T-helper 2 cell treated with Interferon-gamma antibody and Interleukin-4, amounts not matched to agents 5 μg/mL and 100 μg/mL, for 36 hours (primary cell): Measurements from ENCODE around the gene SLC9A9.

ENCODE experiments used
- DNase-seq: peaks from one replicate; pipeline ENCODE4 v3.0.0; 2021; ENCODE audit warnings: low spot score
- H3K27ac Mint-ChIP-seq: one replicate; pipeline ENCODE4 v1.8.0; 2021; ENCODE audit warnings: mild to moderate bottlenecking, mixed read lengths
- H3K27me3 Mint-ChIP-seq: one replicate; pipeline ENCODE4 v1.8.0; 2021; ENCODE audit warnings: low read depth, mixed read lengths
- H3K36me3 Mint-ChIP-seq: one replicate; pipeline ENCODE4 v1.8.0; 2021; ENCODE audit warnings: low read depth, mixed read lengths
- H3K4me1 Mint-ChIP-seq: one replicate; pipeline ENCODE4 v1.8.0; 2021; ENCODE audit warnings: low read depth, mixed read lengths
- H3K4me3 Mint-ChIP-seq: one replicate; pipeline ENCODE4 v1.8.0; 2022; ENCODE audit warnings: mild to moderate bottlenecking, moderate library complexity, mixed read lengths
- H3K9me3 Mint-ChIP-seq: one replicate; pipeline ENCODE4 v1.8.0; 2021; ENCODE audit warnings: mixed read lengths

SLC9A9 gene

GRCh38 chr3:143640774-143641173 is 207.5 kb downstream of the SLC9A9 start:
- no peaks in the 10 kb centered on the region for H3K4me1 Mint-ChIP-seq
- H3K27me3 Mint-ChIP-seq = no peaks in the 10 kb centered on the region
- peaks cover 2% of the 10 kb centered on the region for H3K36me3 Mint-ChIP-seq
- H3K4me3 Mint-ChIP-seq = no peak overlapping the region
- no peak overlapping the region for H3K27ac Mint-ChIP-seq
- peaks cover 14% of the 10 kb centered on the region for H3K9me3 Mint-ChIP-seq
- no peak for DNase-seq

GRCh38 chr3:143637133-143637532 is 211.1 kb downstream of the SLC9A9 start:
- Mint-ChIP-seq H3K4me3 (no peak overlapping the region), H3K27me3 (no peaks in the 10 kb centered on the region), H3K9me3 (peaks cover 14% of the 10 kb centered on the region), H3K36me3 (peaks cover 2% of the 10 kb centered on the region), H3K4me1 (no peaks in the 10 kb centered on the region), H3K27ac (no peak overlapping the region)
- DNase-seq = no peak

GRCh38 chr3:143634991-143635390 is 213.3 kb downstream of the SLC9A9 start:
- Mint-ChIP-seq H3K4me1 (no peaks in the 10 kb centered on the region), H3K36me3 (peaks cover 2% of the 10 kb centered on the region), H3K27ac (no peak overlapping the region), H3K27me3 (no peaks in the 10 kb centered on the region), H3K4me3 (no peak overlapping the region), H3K9me3 (peaks cover 14% of the 10 kb centered on the region)
- DNase-seq = no peak

- Mint-ChIP-seq H3K27me3 (no peaks in the 10 kb centered on the region), H3K27ac (no peak overlapping the region), H3K36me3 (peaks cover 2% of the 10 kb centered on the region), H3K9me3 (peaks cover 14% of the 10 kb centered on the region), H3K4me1 (no peaks in the 10 kb centered on the region), H3K4me3 (no peak overlapping the region)
- no peak for DNase-seq
Measured at GRCh38 chr3:143634427-143634826, 213.8 kb downstream of the SLC9A9 start.

DNA sequence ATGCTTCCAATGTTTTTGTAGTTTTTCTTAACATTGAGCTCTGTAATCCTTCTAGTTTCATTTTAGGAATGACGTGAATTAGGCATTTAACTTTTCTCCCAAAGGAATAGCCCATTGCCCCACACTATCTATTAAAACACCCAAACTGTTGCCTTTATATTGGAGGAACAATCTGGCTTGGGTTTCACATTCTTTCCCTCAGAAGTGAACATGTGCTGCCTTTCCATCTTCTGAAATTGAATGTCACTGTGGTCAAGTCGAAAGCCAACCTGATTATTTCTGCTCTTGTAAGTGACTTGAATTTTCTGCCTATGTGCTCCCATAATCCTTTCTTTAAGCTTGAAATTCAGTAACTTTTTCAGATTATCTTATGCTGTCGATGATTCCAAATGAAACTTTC is 214.5 kb downstream of the SLC9A9 start:
- H3K4me3 Mint-ChIP-seq = no peak overlapping the region
- no peak overlapping the region for H3K27ac Mint-ChIP-seq
- no peaks in the 10 kb centered on the region for H3K27me3 Mint-ChIP-seq
- no peak for DNase-seq
- no peaks in the 10 kb centered on the region for H3K4me1 Mint-ChIP-seq
- peaks cover 2% of the 10 kb centered on the region for H3K36me3 Mint-ChIP-seq
- H3K9me3 Mint-ChIP-seq = peaks cover 14% of the 10 kb centered on the region

GRCh38 chr3:143629726-143630125 is 218.5 kb downstream of the SLC9A9 start:
- Mint-ChIP-seq H3K36me3 (no peaks in the 10 kb centered on the region), H3K27me3 (no peaks in the 10 kb centered on the region), H3K27ac (no peak overlapping the region), H3K4me1 (no peaks in the 10 kb centered on the region), H3K9me3 (no peaks in the 10 kb centered on the region), H3K4me3 (no peak overlapping the region)
- DNase-seq = no peak

DNA sequence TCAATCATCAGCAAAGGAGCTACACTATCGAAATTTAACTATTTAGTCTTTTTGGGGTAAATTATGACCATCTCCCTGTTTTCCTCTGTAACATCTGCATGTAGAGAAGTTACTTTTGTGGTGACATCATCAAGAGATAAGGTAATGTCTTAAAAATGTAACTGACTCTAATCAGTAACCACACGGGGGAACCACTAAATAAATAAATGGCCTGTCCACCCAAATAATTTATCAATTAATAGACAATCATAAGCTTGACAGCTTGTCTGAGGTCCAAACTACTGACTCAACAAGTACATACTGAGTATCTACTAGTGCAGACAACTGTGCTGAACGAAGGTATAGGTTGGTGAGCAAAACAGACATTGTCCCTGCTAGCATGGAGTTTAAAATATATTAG is 219.3 kb downstream of the SLC9A9 start:
- Mint-ChIP-seq H3K4me1 (no peaks in the 10 kb centered on the region), H3K27me3 (no peaks in the 10 kb centered on the region), H3K36me3 (no peaks in the 10 kb centered on the region), H3K4me3 (no peak overlapping the region), H3K9me3 (no peaks in the 10 kb centered on the region), H3K27ac (no peak overlapping the region)
- no peak for DNase-seq

GRCh38 chr3:143627336-143627735 is 220.9 kb downstream of the SLC9A9 start:
- H3K27ac Mint-ChIP-seq = no peak overlapping the region
- DNase-seq = peak; percentile 50
- no peaks in the 10 kb centered on the region for H3K36me3 Mint-ChIP-seq
- H3K4me3 Mint-ChIP-seq = no peak overlapping the region
- H3K27me3 Mint-ChIP-seq = peaks cover 2% of the 10 kb centered on the region
- no peaks in the 10 kb centered on the region for H3K9me3 Mint-ChIP-seq
- H3K4me1 Mint-ChIP-seq = no peaks in the 10 kb centered on the region

GRCh38 chr3:143619231-143619630 is 229.0 kb downstream of the SLC9A9 start:
- Mint-ChIP-seq H3K9me3 (no peaks in the 10 kb centered on the region), H3K27ac (no peak overlapping the region), H3K36me3 (no peaks in the 10 kb centered on the region), H3K4me1 (no peaks in the 10 kb centered on the region), H3K4me3 (no peak overlapping the region), H3K27me3 (peaks cover 5% of the 10 kb centered on the region)
- no peak for DNase-seq

DNA sequence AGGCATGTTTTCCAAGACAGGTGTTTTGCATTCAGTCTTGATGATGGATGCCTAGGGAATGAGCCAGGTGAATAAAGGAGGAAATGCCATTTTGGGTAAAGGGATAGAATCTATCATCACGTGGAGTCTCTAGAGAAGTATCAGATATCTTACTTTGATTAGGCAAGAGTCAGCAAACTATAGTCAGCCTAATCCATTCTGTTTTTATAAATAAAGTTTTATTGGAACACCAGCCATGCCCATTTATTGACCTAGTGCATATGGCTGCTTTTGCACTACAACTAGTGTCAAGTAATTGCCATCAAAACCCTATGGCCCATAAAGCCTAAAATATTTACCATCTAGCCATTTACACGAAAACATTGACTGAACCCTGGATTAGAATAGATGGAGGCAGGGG is 231.2 kb downstream of the SLC9A9 start:
- H3K36me3 Mint-ChIP-seq = no peaks in the 10 kb centered on the region
- DNase-seq = no peak
- no peaks in the 10 kb centered on the region for H3K4me1 Mint-ChIP-seq

GRCh38 chr3:143613226-143613625 is 235.0 kb downstream of the SLC9A9 start:
- Mint-ChIP-seq H3K36me3 (no peaks in the 10 kb centered on the region), H3K4me1 (no peaks in the 10 kb centered on the region), H3K4me3 (no peak overlapping the region), H3K27me3 (peaks cover 6% of the 10 kb centered on the region), H3K27ac (no peak overlapping the region), H3K9me3 (no peaks in the 10 kb centered on the region)
- no peak for DNase-seq

More for the DNA sequence above, 231.2 kb downstream of the SLC9A9 start:
- Mint-ChIP-seq H3K4me3 (no peak overlapping the region), H3K27me3 (peaks cover 4% of the 10 kb centered on the region), H3K27ac (no peak overlapping the region), H3K9me3 (no peaks in the 10 kb centered on the region)

- no peak overlapping the region for H3K27ac Mint-ChIP-seq
- H3K36me3 Mint-ChIP-seq = no peaks in the 10 kb centered on the region
- no peak overlapping the region for H3K4me3 Mint-ChIP-seq
- DNase-seq = no peak
- no peaks in the 10 kb centered on the region for H3K9me3 Mint-ChIP-seq
- H3K27me3 Mint-ChIP-seq = peaks cover 6% of the 10 kb centered on the region
- H3K4me1 Mint-ChIP-seq = no peaks in the 10 kb centered on the region
Measured at GRCh38 chr3:143612541-143612940, 235.7 kb downstream of the SLC9A9 start.

DNA sequence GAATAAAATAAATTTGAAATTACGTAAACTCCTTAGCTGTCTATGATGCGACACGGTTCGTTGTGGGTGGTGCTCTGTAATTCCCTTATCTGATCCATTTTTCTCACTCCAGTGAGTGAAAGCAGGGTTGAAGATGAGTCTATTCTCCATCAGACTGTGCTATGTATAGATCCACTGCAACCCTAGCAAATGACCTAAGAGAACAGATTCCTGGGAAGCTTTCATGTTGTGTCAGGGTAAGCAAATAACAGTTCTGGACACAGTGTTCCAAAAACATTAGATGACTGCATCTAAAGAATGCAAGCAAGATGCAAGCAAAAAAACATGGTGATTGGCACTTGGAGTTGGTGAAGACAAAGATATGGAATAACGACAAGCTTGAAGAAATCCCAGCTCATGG is 239.3 kb downstream of the SLC9A9 start:
- no peak overlapping the region for H3K27ac Mint-ChIP-seq
- no peaks in the 10 kb centered on the region for H3K9me3 Mint-ChIP-seq
- DNase-seq = no peak
- H3K36me3 Mint-ChIP-seq = no peaks in the 10 kb centered on the region
- peaks cover 2% of the 10 kb centered on the region for H3K27me3 Mint-ChIP-seq
- H3K4me1 Mint-ChIP-seq = no peaks in the 10 kb centered on the region
- H3K4me3 Mint-ChIP-seq = no peak overlapping the region

- Mint-ChIP-seq H3K4me1 (no peaks in the 10 kb centered on the region), H3K36me3 (no peaks in the 10 kb centered on the region), H3K27me3 (peaks cover 2% of the 10 kb centered on the region), H3K9me3 (no peaks in the 10 kb centered on the region), H3K4me3 (no peak overlapping the region), H3K27ac (no peak overlapping the region)
- no peak for DNase-seq
Measured at GRCh38 chr3:143605233-143605950, 242.9 kb downstream of the SLC9A9 start.
